GM12878 (cell line): ENCODE measurements around the gene GGNBP2. TPM values are rescaled to one million over a fixed set of nuclear protein-coding genes. Genes with fewer than 3 reads are reported as not detected.
A peak's percentile ranks its signal among the peaks of the same experiment; 100 is the strongest.

Experiments used
- ATAC-seq: fragments of 200-7000 bp; cut with Tn5 transposase; 3 replicates; pipeline ENCODE4 v1.9.1; 2020; ENCODE audit warnings: mild to moderate bottlenecking, moderate library complexity
- BruUV-seq: library from RNA; stranded (reverse); fragments of 400-500 nt; replicated peaks from 2 replicates; lab custom pipeline; 2021; lab: Mats Ljungman, UMichigan
- CTCF ChIA-PET: fragments of 300-600 bp; sonication (Branson Sonifier 250); formaldehyde crosslinking; extraction: SDS; loops from one replicate; lab custom pipeline; 2021; ENCODE audit warnings: inconsistent platforms; lab: Yijun Ruan, JAX
- POLR2A ChIA-PET: fragments of 350-600 bp; formaldehyde crosslinking; extraction: SDS; loops from one replicate; lab custom pipeline; 2021; ENCODE audit warnings: inconsistent platforms; lab: Charles Lee
- RAD21 ChIA-PET: fragments of 300-600 bp; sonication (Branson Sonifier 250); formaldehyde crosslinking; loops from one replicate; lab custom pipeline; 2023; ENCODE audit warnings: antibody characterized with exemption; ENCODE audit not compliant: unreplicated experiment; lab: Charles Lee
- SMC1A ChIA-PET: fragments of 300-600 bp; sonication (Branson Sonifier 250); formaldehyde crosslinking; loops from one replicate; lab custom pipeline; 2023; ENCODE audit not compliant: unreplicated experiment, uncharacterized antibody; lab: Charles Lee
- DNase-seq: peaks from one replicate; pipeline ENCODE4 v3.0.0-alpha.2; 2011; ENCODE audit warnings: low read depth, low spot score
- FAIRE-seq: peaks from 3 replicates; lab custom pipeline; 2011; peaks lifted over from hg19 to GRCh38; lab: Jason Lieb, UNC
- H2AFZ ChIP-seq: 2 replicates; pipeline ENCODE4 v1.6.0; 2011; ENCODE audit warnings: low read depth, low read length, control low read depth; ENCODE audit not compliant: control insufficient read depth
- H3K27ac ChIP-seq: 2 replicates; pipeline ENCODE4 v1.5.1; 2011; ENCODE audit warnings: control low read depth; ENCODE audit not compliant: control insufficient read depth, insufficient read depth
- H3K27me3 ChIP-seq, 2 experiments: replicated peaks in 1 of 2; 2 replicates each; pipeline versions ENCODE4 v1.6.0 to v1.6.1; 2011; ENCODE audit warnings: low read length in 1 of 2; ENCODE audit not compliant: control insufficient read depth in 2 of 2, insufficient read depth in 2 of 2
- H3K36me3 ChIP-seq, 2 experiments: 2 replicates each; pipeline ENCODE4 v1.5.1; 2011; ENCODE audit warnings: low read length in 1 of 2; ENCODE audit not compliant: control insufficient read depth in 2 of 2, insufficient read depth in 2 of 2
- H3K4me1 ChIP-seq: 2 replicates; pipeline ENCODE4 v1.6.1; 2011; ENCODE audit warnings: mild to moderate bottlenecking, low read length, moderate library complexity, mixed read lengths; ENCODE audit not compliant: control insufficient read depth, insufficient read depth
- H3K4me2 ChIP-seq: 2 replicates; pipeline ENCODE4 v1.6.0; 2011; ENCODE audit warnings: control low read depth; ENCODE audit not compliant: control insufficient read depth, insufficient read depth
- H3K4me3 ChIP-seq: fragments of 200-600 bp; sonication (generic); 2 replicates; pipeline ENCODE4 v1.5.1; 2016
- H3K79me2 ChIP-seq: 2 replicates; pipeline ENCODE4 v1.6.0; 2011; ENCODE audit warnings: low read length; ENCODE audit not compliant: control insufficient read depth, insufficient read depth
- H3K9ac ChIP-seq: 2 replicates; pipeline ENCODE4 v1.8.0; 2011; ENCODE audit warnings: low read length, control low read depth, mixed read lengths; ENCODE audit not compliant: control insufficient read depth, insufficient read depth
- H3K9me3 ChIP-seq: replicated peaks from 3 replicates; pipeline ENCODE4 v1.5.1; 2011; ENCODE audit warnings: mild to moderate bottlenecking, low read length; ENCODE audit not compliant: control insufficient read depth, insufficient read depth
- H4K20me1 ChIP-seq: 2 replicates; pipeline ENCODE4 v1.6.0; 2011; ENCODE audit not compliant: control insufficient read depth, insufficient read depth
- BCL3 ChIP-seq: IDR thresholded peaks from 2 replicates; pipeline ENCODE4 v1.6.1; 2011; ENCODE audit warnings: borderline replicate concordance, low read depth, mild to moderate bottlenecking, moderate library complexity, low read length; ENCODE audit not compliant: insufficient read depth, poor library complexity, severe bottlenecking
- CHD1 ChIP-seq: IDR thresholded peaks from 2 replicates; pipeline ENCODE4 v1.6.1; 2012; ENCODE audit warnings: low read depth, low read length, improper control_type of control experiment
- EED ChIP-seq: sonication (generic); IDR thresholded peaks from 2 replicates; pipeline ENCODE4 v1.6.1; 2016; ENCODE audit warnings: antibody characterized with exemption, low read depth
- FOS ChIP-seq: IDR thresholded peaks from 3 replicates; pipeline ENCODE4 v1.6.1; 2011; ENCODE audit warnings: borderline replicate concordance; ENCODE audit not compliant: insufficient read length; ENCODE audit errors: extremely low read depth
- KAT2A ChIP-seq: conservative IDR thresholded peaks from 2 replicates; pipeline ENCODE4 v1.6.1; 2011; ENCODE audit warnings: low read depth, low read length; ENCODE audit not compliant: control insufficient read depth
- NFXL1 ChIP-seq: fragments of 450-650 bp; IDR thresholded peaks from 2 replicates; pipeline ENCODE4 v1.6.1; 2017; ENCODE audit warnings: antibody characterized with exemption, mild to moderate bottlenecking, borderline replicate concordance
- NR2C2 ChIP-seq: IDR thresholded peaks from 2 replicates; pipeline ENCODE4 v1.6.1; 2011; ENCODE audit warnings: borderline replicate concordance, low read depth; ENCODE audit not compliant: control insufficient read depth, insufficient read length
- POLR2A ChIP-seq: IDR thresholded peaks from 2 replicates; pipeline ENCODE4 v1.6.1; 2011; ENCODE audit warnings: low read depth, mild to moderate bottlenecking, low read length
- ZNF207 ChIP-seq: fragments of 450-650 bp; IDR thresholded peaks from 2 replicates; pipeline ENCODE4 v1.6.1; 2014; ENCODE audit warnings: antibody characterized with exemption, mild to moderate bottlenecking, borderline replicate concordance
- WGBS: methylation state at CpG from one replicate; pipeline ENCODE4 v1.1.6; 2016; ENCODE audit warnings: low lambda C conversion rate; ENCODE audit not compliant: insufficient replicate concordance, insufficient coverage; ENCODE audit errors: missing lambda C conversion rate; 5-methylcytosine and 5-hydroxymethylcytosine counted together
- in situ Hi-C: fragments of 300-500 bp; cut with MboI; formaldehyde crosslinking; loops from 9 replicates; pipeline ENCODE4 v1.14.3; 2018; ENCODE audit warnings: mixed read lengths
- intact Hi-C: fragments of 100-400 bp; cut with micrococcal nuclease; formaldehyde crosslinking; loops from one replicate; pipeline ENCODE4 v1.14.2; 2022; ENCODE audit not compliant: unreplicated experiment
- polyA plus RNA-seq, 11 experiments: library from polyadenylated mRNA; depleted of rRNA in 4 of 11; unstranded in 6 of 11; stranded (reverse) in 5 of 11; fragments of >200 nt; fragmentation: Nextera tagmentation in 4 of 11; fragmentation: Illumina TruSeq in 1 of 11; extraction: Ambion mirVana in 4 of 11; extraction: Trizol in 1 of 11; gene quantifications; 1 replicate in 1 of 11; 2 replicates in 10 of 11; pipeline versions ENCODE4 v1.2.1 to v1.2.3, GENCODE V29; 2011 to 2016; ENCODE audit warnings: inconsistent platforms in 2 of 11, missing spikeins in 2 of 11, low read depth in 1 of 11
- total RNA-seq, 4 experiments: library from RNA; depleted of rRNA in 3 of 4; stranded (reverse); fragments of >200 nt in 3 of 4; fragmentation: Illumina TruSeq in 1 of 4; extraction: Trizol in 1 of 4; gene quantifications; 2 replicates each; pipeline versions ENCODE4 v1.2.1 to v1.2.3, GENCODE V29; 2013 to 2021
- TF ChIP-seq, protein P1 (sequence below): IDR thresholded peaks from 2 replicates; pipeline ENCODE4 v1.6.1; 2011; ENCODE audit warnings: low read depth, mild to moderate bottlenecking, low read length, moderate library complexity, borderline replicate concordance; ENCODE audit errors: extremely low read depth
- TF ChIP-seq, protein P2 (sequence below): fragments of 450-650 bp; IDR thresholded peaks from 2 replicates; pipeline ENCODE4 v1.6.1; 2017; ENCODE audit warnings: antibody characterized with exemption, mild to moderate bottlenecking, moderate library complexity

Gene GGNBP2
- total and polyA plus RNA-seq, 10 of the 15 experiments (the other 5 are each of a cell fraction or from before 2014, with no cell fraction given), result 36.3 to 82.0 (median 50.0) TPM

DNA sequence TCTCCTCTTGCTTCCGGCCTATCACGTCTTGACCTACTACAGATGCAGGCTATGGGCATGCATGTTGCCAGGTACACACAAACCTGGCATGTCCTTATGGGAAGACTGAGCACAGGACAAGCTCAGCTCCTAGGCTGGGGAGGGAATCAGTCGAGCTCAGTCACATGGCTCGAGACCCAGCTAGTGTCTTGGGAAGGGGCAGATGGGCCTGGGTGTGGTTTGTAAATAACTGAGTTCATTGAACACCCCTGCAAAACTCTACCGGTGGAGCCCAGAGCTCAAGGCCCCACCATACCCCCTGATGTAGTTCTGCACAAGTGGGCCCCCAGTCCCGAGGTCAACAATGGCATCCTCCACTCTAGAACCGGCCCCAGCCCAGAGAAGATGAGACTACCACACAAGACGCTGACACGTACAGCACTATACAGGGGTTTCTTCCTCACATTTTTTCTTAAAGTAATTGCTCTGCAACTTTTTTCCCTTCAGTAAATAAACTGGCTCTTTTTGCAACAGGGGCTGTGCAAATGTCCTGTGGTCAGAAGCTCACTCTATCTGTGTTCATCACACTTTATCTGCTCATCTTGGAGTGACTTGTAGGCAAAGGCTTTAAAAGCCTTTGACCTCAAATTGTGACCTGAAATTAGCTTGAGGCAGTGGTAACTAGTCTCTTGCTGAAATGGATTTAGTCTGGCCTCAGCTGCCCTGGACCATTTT lies 35.3 kb upstream of the GGNBP2 start:
- ChIA-PET SMC1A (no interaction called here), CTCF (no interaction called here), RAD21 (no interaction called here), POLR2A (no interaction called here)
- Histone ChIP-seq H3K4me1 (no peaks in the 10 kb centered on the region), H3K36me3 (peaks cover 16 to 21% of the 10 kb centered on the region in 2 experiments; a peak in 3 of 4 replicates), H3K4me2 (no peak overlapping the region), H3K27ac (no peak overlapping the region), H4K20me1 (no peaks in the 10 kb centered on the region), H3K79me2 (no peaks in the 10 kb centered on the region), H3K9ac (no peak overlapping the region), H3K4me3 (no peak overlapping the region), H2AFZ (no peak overlapping the region), H3K9me3 (no peaks in the 10 kb centered on the region), H3K27me3 (no peaks in the 10 kb centered on the region)
- FAIRE-seq, result no peak
- no peak for DNase-seq
- intact Hi-C loops (no loop called here), in situ Hi-C loops (no loop called here)
- TF ChIP-seq FOS (no peak), POLR2A (peak; percentile 7; the same call in 1 of the 2 replicates), CHD1 (no peak), NFXL1 (no peak)
- TF ChIP-seq, protein P1, sequence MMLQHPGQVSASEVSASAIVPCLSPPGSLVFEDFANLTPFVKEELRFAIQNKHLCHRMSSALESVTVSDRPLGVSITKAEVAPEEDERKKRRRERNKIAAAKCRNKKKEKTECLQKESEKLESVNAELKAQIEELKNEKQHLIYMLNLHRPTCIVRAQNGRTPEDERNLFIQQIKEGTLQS, result no peak
- 97% methylated on average over 9 of the region's 9 CpGs for WGBS
- ATAC-seq, result no peak
- no TSS peak for BruUV-seq

GRCh38 chr17:36510636-36511035 lies 34.1 kb upstream of the GGNBP2 start:
- H3K9ac ChIP-seq, result no peak overlapping the region
- H3K27ac ChIP-seq, result no peak overlapping the region
- ATAC-seq, result no peak
- intact Hi-C loops (no loop called here), in situ Hi-C loops (no loop called here)
- H3K79me2 ChIP-seq, result no peaks in the 10 kb centered on the region
- ChIA-PET RAD21 (no interaction called here), CTCF (no interaction called here), POLR2A (no interaction called here), SMC1A (no interaction called here)
- H3K27me3 ChIP-seq, result no peaks in the 10 kb centered on the region
- BruUV-seq, result no TSS peak
- H3K4me2 ChIP-seq, result no peak overlapping the region
- H4K20me1 ChIP-seq, result no peaks in the 10 kb centered on the region
- no peak overlapping the region for H2AFZ ChIP-seq
- WGBS, result 88% methylated on average over 14 of the region's 14 CpGs
- no peak for DNase-seq
- FAIRE-seq, result no peak
- no peaks in the 10 kb centered on the region for H3K4me1 ChIP-seq
- H3K9me3 ChIP-seq, result no peaks in the 10 kb centered on the region
- H3K4me3 ChIP-seq, result no peak overlapping the region
- H3K36me3 ChIP-seq, result peaks cover 19 to 20% of the 10 kb centered on the region in 2 experiments; a peak in 3 of 4 replicates
- no peak for TF ChIP-seq ZNF207
- no peak for TF ChIP-seq BCL3
- TF ChIP-seq, protein P2, sequence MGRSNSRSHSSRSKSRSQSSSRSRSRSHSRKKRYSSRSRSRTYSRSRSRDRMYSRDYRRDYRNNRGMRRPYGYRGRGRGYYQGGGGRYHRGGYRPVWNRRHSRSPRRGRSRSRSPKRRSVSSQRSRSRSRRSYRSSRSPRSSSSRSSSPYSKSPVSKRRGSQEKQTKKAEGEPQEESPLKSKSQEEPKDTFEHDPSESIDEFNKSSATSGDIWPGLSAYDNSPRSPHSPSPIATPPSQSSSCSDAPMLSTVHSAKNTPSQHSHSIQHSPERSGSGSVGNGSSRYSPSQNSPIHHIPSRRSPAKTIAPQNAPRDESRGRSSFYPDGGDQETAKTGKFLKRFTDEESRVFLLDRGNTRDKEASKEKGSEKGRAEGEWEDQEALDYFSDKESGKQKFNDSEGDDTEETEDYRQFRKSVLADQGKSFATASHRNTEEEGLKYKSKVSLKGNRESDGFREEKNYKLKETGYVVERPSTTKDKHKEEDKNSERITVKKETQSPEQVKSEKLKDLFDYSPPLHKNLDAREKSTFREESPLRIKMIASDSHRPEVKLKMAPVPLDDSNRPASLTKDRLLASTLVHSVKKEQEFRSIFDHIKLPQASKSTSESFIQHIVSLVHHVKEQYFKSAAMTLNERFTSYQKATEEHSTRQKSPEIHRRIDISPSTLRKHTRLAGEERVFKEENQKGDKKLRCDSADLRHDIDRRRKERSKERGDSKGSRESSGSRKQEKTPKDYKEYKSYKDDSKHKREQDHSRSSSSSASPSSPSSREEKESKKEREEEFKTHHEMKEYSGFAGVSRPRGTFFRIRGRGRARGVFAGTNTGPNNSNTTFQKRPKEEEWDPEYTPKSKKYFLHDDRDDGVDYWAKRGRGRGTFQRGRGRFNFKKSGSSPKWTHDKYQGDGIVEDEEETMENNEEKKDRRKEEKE, result no peak
- TF ChIP-seq EED, result no peak
- no peak for TF ChIP-seq NR2C2
- no peak for TF ChIP-seq KAT2A
